HAP-1 (cell line): Measurements from ENCODE around the gene ADORA2A.

Experiments used
- DNase-seq, 2 experiments: peaks; one replicate each; pipeline ENCODE4 v3.0.0-alpha.2; 2016 to 2020; ENCODE audit warnings: low spot score in 2 of 2
- H3K27me3 ChIP-seq: fragments of 250-450 bp; sonication (Bioruptor Pico); 2 replicates; pipeline ENCODE4 v1.5.1; 2020; ENCODE audit warnings: low read depth, mild to moderate bottlenecking, moderate library complexity
- H3K36me3 ChIP-seq: fragments of 250-450 bp; sonication (Bioruptor Pico); replicated peaks from 2 replicates; pipeline ENCODE4 v1.5.1; 2020; ENCODE audit warnings: mild to moderate bottlenecking
- H3K4me1 ChIP-seq: fragments of 250-450 bp; sonication (Bioruptor Pico); 2 replicates; pipeline ENCODE4 v1.5.1; 2020; ENCODE audit warnings: mild to moderate bottlenecking
- H3K4me3 ChIP-seq: fragments of 250-450 bp; sonication (Bioruptor Pico); 2 replicates; pipeline ENCODE4 v1.5.1; 2020; ENCODE audit warnings: mild to moderate bottlenecking, moderate library complexity
- H3K9me3 ChIP-seq: fragments of 250-450 bp; sonication (Bioruptor Pico); 2 replicates; pipeline ENCODE4 v1.5.1; 2020; ENCODE audit warnings: mild to moderate bottlenecking, moderate library complexity
- in situ Hi-C: fragments of 300-500 bp; cut with MboI; formaldehyde crosslinking; loops from 3 replicates; pipeline ENCODE4 v1.14.3; 2020; ENCODE audit warnings: low sequenced_read_pairs, inconsistent platforms, mixed read lengths

The ADORA2A gene

GRCh38 chr22:24426851-24427499 is 424 bp upstream of the ADORA2A start:
- Histone ChIP-seq H3K4me1 (peaks cover 4% of the 10 kb centered on the region; the same call in 1 of the 2 replicates), H3K36me3 (no peaks in the 10 kb centered on the region), H3K9me3 (no peaks in the 10 kb centered on the region), H3K4me3 (no peak overlapping the region), H3K27me3 (no peaks in the 10 kb centered on the region)
- in situ Hi-C loops: no loop called here
- no peak for DNase-seq

GRCh38 chr22:24428751-24429410 is 1.5 kb downstream of the ADORA2A start:
- H3K4me3 ChIP-seq: no peak overlapping the region
- in situ Hi-C loops: no loop called here

DNA sequence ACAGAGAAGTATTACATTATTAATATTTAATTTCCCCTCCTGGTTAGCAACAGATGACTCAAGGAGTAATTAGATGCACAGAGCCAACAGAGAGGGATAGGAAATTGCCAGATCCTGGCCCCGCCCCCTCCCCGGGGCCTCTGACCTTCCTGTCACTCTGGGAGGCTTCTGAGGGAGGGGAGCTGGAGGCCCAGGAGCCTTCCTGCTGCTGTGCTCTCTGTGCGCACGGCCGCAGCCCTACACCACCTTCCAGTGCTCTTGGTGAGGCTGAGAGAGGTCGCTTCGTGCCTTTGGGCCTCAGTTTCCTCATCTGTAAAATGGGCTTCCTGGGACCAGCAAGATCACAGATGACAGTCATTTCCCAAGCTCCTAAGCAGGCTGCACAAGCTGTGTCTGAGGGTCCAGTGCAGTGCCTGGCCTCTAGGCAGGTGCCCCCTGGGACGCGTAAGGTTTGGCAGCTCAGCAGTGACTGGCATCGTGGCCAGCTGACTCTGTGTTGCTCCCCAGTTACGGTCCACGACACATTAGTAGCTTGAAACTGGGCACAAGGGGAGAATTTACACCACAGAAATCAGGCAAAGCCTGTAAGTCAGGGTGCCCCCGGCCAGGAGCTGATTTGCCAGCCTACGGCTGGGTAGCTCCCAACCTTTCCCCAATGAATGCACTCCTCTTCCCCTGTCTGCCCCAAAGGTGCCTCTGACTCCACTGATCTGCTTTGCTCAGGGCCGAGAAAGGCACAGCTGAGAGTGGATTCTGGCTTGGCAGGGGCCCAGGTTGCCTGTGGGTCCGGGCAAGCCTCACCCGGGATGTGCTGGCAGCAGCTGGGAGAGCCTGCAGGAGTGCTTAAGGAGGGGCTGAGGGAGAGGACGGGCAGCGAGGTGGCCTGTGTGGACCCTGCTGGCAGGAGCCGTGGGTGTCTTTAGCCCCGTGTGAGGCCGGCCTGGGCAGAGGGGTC is 2.3 kb downstream of the ADORA2A start:
- no peak for DNase-seq
- Histone ChIP-seq H3K27me3 (no peaks in the 10 kb centered on the region), H3K36me3 (no peaks in the 10 kb centered on the region), H3K9me3 (no peaks in the 10 kb centered on the region), H3K4me3 (no peak overlapping the region), H3K4me1 (no peaks in the 10 kb centered on the region; the same call in 1 of the 2 replicates)
- in situ Hi-C loops: no loop called here

More at GRCh38 chr22:24428751-24429410, 1.5 kb downstream of the ADORA2A start:
- H3K27me3 ChIP-seq: no peaks in the 10 kb centered on the region
- no peak for DNase-seq
- H3K4me1 ChIP-seq: peaks cover 4% of the 10 kb centered on the region; the same call in 1 of the 2 replicates
- no peaks in the 10 kb centered on the region for H3K9me3 ChIP-seq
- no peaks in the 10 kb centered on the region for H3K36me3 ChIP-seq

- no peak for DNase-seq
- H3K4me1 ChIP-seq: no peaks in the 10 kb centered on the region
- H3K9me3 ChIP-seq: no peaks in the 10 kb centered on the region
- H3K4me3 ChIP-seq: no peak overlapping the region
- H3K36me3 ChIP-seq: no peaks in the 10 kb centered on the region
- no peaks in the 10 kb centered on the region for H3K27me3 ChIP-seq
- in situ Hi-C loops: no loop called here
Observed at GRCh38 chr22:24430431-24431308, 3.3 kb downstream of the ADORA2A start.

DNA sequence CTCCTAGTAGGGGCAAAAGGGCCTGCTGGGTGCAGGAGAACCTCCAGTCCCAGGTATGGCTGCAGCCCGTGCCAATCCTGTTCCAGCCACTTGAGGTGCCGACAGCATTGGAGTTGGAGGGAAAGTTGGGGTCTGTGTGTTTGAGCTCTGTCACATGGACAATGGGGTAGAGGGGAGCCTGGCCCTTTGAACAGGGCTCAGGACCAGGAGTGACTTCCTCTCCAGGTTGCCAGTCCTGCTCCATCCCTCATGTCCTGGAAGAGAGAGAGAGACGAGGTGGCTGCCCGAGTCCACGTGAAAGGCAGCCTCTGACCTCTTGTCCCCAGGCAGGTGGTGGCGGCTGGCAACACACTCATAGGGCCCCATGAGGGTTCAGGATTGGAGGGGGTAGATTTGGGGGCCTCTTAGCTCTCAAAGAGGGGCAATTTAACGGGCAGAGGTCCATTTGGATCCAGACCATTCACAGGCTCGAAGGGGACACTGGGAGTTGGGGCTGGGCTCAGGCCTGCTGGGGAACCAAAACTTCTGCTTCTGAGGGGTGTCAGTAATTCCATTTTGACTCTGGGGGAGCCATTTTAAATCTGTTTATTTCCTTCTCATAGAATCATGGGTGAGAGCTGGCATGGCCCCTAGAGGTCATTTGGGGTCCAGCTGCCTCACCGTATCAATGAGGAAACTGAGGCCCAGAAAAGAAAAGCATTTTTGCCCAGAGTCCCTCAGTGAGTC is 4.1 kb downstream of the ADORA2A start:
- Histone ChIP-seq H3K27me3 (no peaks in the 10 kb centered on the region), H3K4me3 (no peak overlapping the region), H3K9me3 (no peaks in the 10 kb centered on the region), H3K36me3 (no peaks in the 10 kb centered on the region), H3K4me1 (no peaks in the 10 kb centered on the region)
- in situ Hi-C loops: no loop called here
- no peak for DNase-seq

DNA sequence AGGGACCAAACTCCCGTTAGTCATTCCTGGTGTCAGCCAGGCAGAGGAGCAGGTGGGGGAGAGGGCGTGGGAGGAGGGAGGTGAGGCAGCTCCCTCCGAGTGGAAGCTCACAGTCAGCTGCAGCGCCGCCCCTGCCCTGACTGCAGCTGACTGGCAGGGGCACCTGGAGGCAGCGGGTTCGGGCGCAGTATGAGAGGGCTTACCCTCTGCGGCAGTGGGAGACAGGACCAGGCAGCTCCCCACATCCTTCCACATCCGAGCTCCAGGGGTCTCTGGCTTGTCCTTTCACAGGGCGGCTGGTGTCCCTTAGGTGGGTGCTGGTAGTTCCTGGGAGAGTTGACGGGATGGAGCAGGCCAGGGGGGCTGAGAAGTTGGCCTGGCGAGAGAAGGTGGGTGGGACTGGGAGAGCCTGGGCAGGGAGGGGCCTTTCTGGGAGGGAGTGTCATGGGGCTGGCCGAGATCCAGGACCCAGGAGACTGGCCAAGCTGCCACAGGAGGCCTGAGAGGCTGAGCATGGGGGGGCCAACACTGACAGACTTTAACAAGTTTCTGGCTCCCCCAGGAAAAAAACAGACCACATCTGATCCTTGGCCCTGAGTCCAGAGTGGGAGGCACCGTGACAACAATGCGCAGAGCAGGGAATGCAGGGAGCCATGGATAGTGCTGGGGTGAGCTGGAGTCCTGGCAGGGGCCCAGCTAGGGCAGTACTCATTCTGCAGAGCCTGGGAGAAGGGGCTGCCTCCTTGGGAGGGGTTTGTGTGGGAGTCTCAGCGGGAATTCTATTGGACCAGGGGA is 4.9 kb downstream of the ADORA2A start:
- H3K4me3 ChIP-seq: no peak overlapping the region
- H3K36me3 ChIP-seq: no peaks in the 10 kb centered on the region
- DNase-seq: no peak
- H3K27me3 ChIP-seq: no peaks in the 10 kb centered on the region
- no peaks in the 10 kb centered on the region for H3K9me3 ChIP-seq
- no peaks in the 10 kb centered on the region for H3K4me1 ChIP-seq
- in situ Hi-C loops: no loop called here

DNA sequence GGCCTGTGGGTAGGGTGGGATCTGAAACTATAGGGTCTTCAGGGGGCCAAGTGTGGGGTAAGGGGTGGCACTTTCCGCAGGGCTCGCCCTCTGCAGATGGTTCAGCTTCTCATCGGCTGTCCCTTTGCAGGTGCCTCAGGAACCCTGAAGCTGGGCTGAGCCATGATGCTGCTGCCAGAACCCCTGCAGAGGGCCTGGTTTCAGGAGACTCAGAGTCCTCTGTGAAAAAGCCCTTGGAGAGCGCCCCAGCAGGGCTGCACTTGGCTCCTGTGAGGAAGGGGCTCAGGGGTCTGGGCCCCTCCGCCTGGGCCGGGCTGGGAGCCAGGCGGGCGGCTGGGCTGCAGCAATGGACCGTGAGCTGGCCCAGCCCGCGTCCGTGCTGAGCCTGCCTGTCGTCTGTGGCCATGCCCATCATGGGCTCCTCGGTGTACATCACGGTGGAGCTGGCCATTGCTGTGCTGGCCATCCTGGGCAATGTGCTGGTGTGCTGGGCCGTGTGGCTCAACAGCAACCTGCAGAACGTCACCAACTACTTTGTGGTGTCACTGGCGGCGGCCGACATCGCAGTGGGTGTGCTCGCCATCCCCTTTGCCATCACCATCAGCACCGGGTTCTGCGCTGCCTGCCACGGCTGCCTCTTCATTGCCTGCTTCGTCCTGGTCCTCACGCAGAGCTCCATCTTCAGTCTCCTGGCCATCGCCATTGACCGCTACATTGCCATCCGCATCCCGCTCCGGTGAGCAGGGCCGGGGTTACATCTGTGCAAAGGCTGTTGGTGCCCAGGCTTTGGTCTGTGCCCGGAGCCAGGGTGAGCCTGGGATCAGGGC is 5.8 kb downstream of the ADORA2A start:
- no peaks in the 10 kb centered on the region for H3K4me1 ChIP-seq
- in situ Hi-C loops: no loop called here
- no peak for DNase-seq
- no peaks in the 10 kb centered on the region for H3K36me3 ChIP-seq
- H3K4me3 ChIP-seq: no peak overlapping the region
- H3K9me3 ChIP-seq: no peaks in the 10 kb centered on the region
- H3K27me3 ChIP-seq: no peaks in the 10 kb centered on the region

DNA sequence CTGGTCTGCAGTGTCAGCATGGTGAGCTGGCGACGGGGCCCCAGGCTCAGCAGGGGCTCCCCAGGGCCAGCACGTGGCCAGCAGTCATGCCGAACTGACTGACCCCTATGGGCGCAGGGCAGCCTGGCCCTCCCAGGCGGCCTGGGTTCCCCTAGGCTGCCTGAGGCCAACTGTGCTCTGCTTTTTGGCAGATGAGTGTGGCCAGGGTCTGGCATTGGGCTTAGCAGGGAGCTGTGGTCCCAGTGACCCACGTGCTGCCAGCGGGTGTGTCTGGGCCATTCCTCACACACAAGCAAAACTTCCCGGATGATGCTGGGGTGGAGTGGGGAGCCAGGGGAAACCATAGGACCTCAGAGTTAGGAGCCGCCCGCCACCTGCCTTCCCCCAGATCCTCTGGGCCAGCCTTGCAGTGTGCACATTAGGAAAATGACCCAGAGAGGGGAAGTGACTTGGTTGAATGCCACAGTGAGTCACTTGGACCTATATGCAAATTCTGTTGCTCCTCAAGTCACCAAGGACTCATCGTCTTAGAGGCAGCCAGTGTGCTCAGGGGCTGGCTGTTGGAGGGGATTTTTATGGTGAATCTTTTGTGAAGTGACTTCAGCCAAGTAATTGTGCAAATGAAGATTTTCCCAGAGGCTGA is 6.5 kb downstream of the ADORA2A start:
- H3K36me3 ChIP-seq: no peaks in the 10 kb centered on the region
- H3K4me3 ChIP-seq: no peak overlapping the region
- no peaks in the 10 kb centered on the region for H3K4me1 ChIP-seq
- H3K27me3 ChIP-seq: no peaks in the 10 kb centered on the region
- no peaks in the 10 kb centered on the region for H3K9me3 ChIP-seq
- in situ Hi-C loops: no loop called here
- DNase-seq: no peak

DNA sequence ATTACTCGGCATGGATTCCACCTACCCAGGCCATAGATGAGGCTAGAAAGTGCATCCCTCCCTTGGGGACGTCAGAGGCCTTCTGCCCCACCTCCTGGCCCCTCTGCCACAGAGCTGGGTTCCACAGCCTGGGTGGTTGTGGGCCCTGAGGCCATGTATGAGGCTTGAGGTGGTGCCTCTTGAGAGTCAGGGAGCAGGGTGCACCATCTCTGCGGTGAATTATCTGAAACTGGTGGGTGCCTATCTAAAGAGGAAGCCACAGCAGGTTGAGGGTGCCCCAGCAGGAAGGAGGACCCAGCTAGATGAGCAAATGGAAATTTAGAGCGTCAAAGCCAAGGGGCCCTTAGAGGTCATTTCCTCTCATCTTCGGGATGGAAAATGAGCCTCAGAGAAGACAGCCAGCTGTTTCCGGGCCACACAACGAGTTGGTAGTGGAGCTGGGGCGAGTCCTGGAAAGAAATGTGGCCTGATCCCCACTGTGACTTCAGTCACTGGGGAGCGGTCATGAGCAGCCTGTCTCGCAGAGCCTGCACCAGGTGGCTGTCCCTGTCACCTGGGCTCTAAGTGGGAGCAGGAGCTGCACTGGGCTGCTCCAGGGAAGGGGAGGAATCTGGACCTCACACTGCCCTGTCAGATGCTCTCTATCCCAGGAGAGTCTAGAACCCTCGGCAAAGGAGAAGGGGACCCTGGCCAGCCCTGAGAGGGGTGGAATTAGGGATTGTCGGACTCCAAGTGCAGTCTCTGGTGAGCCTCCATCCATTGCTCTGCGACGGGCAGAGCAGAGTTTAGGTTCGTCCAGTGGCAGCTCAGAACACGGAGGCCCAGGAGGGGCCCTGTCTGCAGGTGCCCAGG is 7.3 kb downstream of the ADORA2A start:
- in situ Hi-C loops: no loop called here
- no peak overlapping the region for H3K4me3 ChIP-seq
- H3K27me3 ChIP-seq: no peaks in the 10 kb centered on the region
- H3K4me1 ChIP-seq: no peaks in the 10 kb centered on the region
- no peaks in the 10 kb centered on the region for H3K9me3 ChIP-seq
- DNase-seq: no peak
- no peaks in the 10 kb centered on the region for H3K36me3 ChIP-seq

DNA sequence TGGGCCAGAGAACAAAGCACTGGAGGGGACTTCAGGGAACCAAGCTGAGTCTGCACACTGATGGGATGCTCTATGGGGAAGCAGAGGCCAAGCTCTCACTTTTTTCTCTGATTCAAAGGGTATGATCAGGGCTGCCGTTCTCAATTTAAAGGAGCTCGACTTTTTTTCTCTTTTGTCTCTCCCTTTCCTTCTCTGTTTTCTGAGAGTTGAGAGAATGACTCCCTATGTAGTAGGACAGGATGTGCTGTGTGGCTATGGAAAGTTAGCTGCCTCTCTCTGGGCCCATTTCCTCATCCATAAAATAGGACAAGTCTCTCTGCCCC is 7.9 kb downstream of the ADORA2A start:
- in situ Hi-C loops: no loop called here
- H3K27me3 ChIP-seq: no peaks in the 10 kb centered on the region

More for the DNA sequence above, 7.9 kb downstream of the ADORA2A start:
- Histone ChIP-seq H3K4me1 (no peaks in the 10 kb centered on the region), H3K36me3 (no peaks in the 10 kb centered on the region), H3K9me3 (no peaks in the 10 kb centered on the region), H3K4me3 (no peak overlapping the region)
- no peak for DNase-seq
